C4-2B (cell line): ENCODE results near the gene TCF3.

Source experiments
- H3K27ac ChIP-seq: fragments of 450-650 bp; 2 replicates; pipeline ENCODE4 v1.5.1; 2017
- ZFX ChIP-seq: fragments of 450-650 bp; IDR thresholded peaks from 2 replicates; pipeline ENCODE4 v1.6.1; 2017
- TF ChIP-seq, protein P1 (sequence below): fragments of 450-650 bp; conservative IDR thresholded peaks from 2 replicates; pipeline ENCODE4 v1.5.1; 2017; ENCODE audit warnings: mild to moderate bottlenecking

TCF3 gene

DNA sequence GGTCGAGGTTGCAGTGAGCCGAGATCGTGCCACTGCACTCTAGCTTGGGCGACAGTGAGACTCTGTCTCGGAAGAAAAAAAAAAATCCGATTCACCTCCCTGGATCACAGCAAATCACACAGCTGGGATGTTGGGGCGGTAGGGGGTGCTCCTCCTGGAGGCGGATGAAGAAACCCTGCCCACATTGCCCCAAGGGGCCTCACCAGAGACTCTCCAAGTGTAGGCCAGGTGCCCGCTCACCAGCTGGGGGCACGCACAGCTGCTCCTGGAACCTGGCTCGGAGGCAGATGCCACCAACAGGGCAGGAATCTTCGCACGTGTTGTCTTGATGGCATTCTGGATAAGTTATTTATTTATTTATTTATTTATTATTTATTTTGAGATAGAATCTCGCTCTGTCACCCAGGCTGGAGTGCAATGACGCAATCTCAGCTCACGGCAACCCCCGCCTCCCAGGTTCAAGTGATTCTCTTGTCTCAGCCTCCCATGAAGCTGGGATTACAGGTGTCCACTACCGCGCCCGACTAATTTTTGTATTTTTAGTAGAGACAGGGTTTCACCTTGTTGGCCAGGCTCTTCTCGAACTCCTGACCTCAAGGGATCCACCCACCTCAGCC lies 50.2 kb downstream of the TCF3 start:
- H3K27ac ChIP-seq = no peak overlapping the region
- TF ChIP-seq, protein P1, sequence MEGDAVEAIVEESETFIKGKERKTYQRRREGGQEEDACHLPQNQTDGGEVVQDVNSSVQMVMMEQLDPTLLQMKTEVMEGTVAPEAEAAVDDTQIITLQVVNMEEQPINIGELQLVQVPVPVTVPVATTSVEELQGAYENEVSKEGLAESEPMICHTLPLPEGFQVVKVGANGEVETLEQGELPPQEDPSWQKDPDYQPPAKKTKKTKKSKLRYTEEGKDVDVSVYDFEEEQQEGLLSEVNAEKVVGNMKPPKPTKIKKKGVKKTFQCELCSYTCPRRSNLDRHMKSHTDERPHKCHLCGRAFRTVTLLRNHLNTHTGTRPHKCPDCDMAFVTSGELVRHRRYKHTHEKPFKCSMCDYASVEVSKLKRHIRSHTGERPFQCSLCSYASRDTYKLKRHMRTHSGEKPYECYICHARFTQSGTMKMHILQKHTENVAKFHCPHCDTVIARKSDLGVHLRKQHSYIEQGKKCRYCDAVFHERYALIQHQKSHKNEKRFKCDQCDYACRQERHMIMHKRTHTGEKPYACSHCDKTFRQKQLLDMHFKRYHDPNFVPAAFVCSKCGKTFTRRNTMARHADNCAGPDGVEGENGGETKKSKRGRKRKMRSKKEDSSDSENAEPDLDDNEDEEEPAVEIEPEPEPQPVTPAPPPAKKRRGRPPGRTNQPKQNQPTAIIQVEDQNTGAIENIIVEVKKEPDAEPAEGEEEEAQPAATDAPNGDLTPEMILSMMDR = no peak
- no peak for TF ChIP-seq ZFX

DNA sequence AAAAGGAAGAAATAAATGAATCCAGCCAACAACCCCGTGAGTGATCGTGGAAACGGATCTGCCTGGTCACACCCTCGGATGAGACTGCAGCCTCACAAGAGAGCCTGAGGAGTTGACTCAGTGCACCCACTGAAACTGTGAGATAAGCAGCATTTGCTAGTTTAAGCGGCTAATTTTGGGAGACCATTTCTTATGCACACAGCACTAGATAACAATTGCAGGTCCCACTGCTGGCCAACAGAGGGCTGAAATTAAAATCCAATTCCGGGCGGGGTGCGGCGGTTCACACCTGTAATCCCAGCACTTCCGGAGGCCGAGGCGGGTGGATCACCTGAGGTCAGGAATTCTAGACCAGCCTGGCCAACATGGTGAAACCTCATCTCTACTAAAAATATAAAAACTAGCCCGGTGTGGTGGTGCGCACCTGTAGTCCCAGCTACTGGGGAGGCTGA lies 50.8 kb downstream of the TCF3 start:
- H3K27ac ChIP-seq = no peak overlapping the region
- TF ChIP-seq ZFX = no peak
- TF ChIP-seq, protein P1 = no peak; the same call in 1 of the 2 replicates

GRCh38 chr19:1599460-1599846 lies 53.0 kb downstream of the TCF3 start:
- H3K27ac ChIP-seq = no peak overlapping the region
- no peak for TF ChIP-seq ZFX
- TF ChIP-seq, protein P1 = no peak

DNA sequence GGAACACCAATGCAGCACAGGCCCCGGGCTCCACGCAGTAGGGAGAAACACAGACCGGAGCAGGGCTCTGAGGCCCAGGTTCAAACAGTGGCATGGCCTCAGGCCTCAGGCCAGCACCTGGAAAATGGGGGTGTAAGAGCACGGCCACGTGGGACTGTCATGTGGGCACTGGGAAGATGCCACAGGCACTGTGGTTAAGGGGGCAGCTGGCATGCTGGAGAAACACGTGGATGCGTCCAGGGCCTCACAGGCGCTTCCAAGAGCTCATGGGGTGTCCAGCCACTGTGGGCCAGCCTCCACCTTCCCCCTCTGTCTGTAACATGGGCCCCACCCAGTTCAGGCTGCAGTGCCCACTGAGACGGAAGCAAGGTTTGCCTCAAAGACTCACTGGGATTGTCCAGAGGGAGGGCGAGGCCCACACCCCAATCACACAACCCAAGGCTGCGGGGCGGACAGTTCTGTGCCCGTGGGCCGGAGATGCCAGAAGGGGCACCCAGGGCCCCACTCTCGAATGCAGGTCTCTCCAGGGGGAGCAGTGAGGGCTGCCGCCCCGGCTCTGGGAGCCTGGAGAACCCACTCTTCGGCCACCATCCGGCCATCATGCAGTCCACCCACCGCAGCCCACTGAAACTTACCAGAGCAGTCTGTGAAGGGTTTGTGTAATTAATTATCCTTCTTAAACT lies 53.5 kb downstream of the TCF3 start:
- H3K27ac ChIP-seq = no peak overlapping the region
- TF ChIP-seq, protein P1 = no peak
- TF ChIP-seq ZFX = no peak

DNA sequence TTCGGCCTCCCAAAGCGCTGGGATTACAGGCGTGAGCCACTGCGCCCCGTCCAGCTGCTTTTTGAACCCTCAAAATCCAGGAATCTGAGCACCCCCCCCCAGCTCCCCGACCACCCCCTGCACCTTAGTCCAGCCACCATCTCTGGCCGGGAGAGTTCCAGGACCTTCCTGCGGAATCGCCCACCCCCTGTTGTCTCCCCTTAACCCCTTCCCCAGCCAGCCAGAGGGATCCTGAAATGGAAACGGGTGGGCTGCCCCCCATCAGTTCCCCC lies 59.0 kb downstream of the TCF3 start:
- H3K27ac ChIP-seq = peak overlapping the region; percentile 98
- TF ChIP-seq ZFX = no peak
- TF ChIP-seq, protein P1 = no peak

GRCh38 chr19:1592755-1593500 lies 59.5 kb downstream of the TCF3 start, which contains the start of gene MBD3:
Gene MBD3 (minus strand): TSS chr19:1592865. CDS start chr19:1592631, 234 bp downstream.
- no peak for TF ChIP-seq ZFX
- TF ChIP-seq, protein P1 = no peak
- H3K27ac ChIP-seq = peak within 1 kb of the TSS; percentile 98
